ENCODE results near the gene EHBP1L1. TPM values are rescaled to one million over a fixed set of nuclear protein-coding genes. Genes with fewer than 3 reads are reported as not detected.
A peak's percentile ranks its signal among the peaks of the same experiment; 100 is the strongest.

EHBP1L1 gene
- total and polyA plus RNA-seq, 2 of the 8 experiments (the other 6 are each of a cell fraction or from before 2014, with no cell fraction given) = 4.3 to 6.6 TPM

- peak overlapping the region; percentile 84 to 93 for H3K4me2 ChIP-seq (ENCODE audit: insufficient read depth in 1 of 2, low read depth in 2 of 2, low read length in 2 of 2)
- H4K5ac ChIP-seq (ENCODE audit: insufficient read length, low read depth, low read length) = no peak overlapping the region
- H3K4me3 ChIP-seq (ENCODE audit: extremely low read depth in 1 of 4, insufficient read depth in 2 of 4, low read depth in 3 of 4, low read length in 4 of 4) = peak overlapping the region; percentile 28 to 68 (median 50)
- H3K79me1 ChIP-seq (ENCODE audit: low read depth, low read length) = no peaks in the 10 kb centered on the region
- peaks cover 0 to 7% of the 10 kb centered on the region in 2 experiments for H4K20me1 ChIP-seq (replicated peaks in 1 of 2; ENCODE audit: control insufficient read depth in 1 of 2, insufficient read depth in 2 of 2, low read length in 2 of 2)
- no peak for FAIRE-seq
- no peak overlapping the region for H2AK5ac ChIP-seq (ENCODE audit: low read depth, low read length)
- no peak overlapping the region for H2BK20ac ChIP-seq (ENCODE audit: low read length)
- H3K18ac ChIP-seq (ENCODE audit: extremely low read depth, low read length) = no peak overlapping the region; the same call in 1 of the 2 replicates
- H2BK12ac ChIP-seq (ENCODE audit: low read depth, low read length) = no peak overlapping the region
- CTCF ChIA-PET (ENCODE audit: partially characterized antibody) = interaction anchor here (0.6 to 10.5 kb wide), 14 partner anchors 8 to 231 kb away, joined by 3 to 284 read pairs (median 4); partner anchors contain the start of genes FAM89B, LTBP3 and ZNRD2
- no peaks in the 10 kb centered on the region for H3K79me2 ChIP-seq (ENCODE audit: control insufficient read depth in 1 of 2, insufficient read depth in 2 of 2, low read length in 2 of 2)
- DNase-seq (ENCODE audit: low read depth in 1 of 2, low spot score in 2 of 2) = peak in 1 of 2 experiments; percentile 100
- H4K8ac ChIP-seq (ENCODE audit: extremely low read depth, insufficient read depth, low read length) = no peak overlapping the region; the same call in 1 of the 2 replicates
- H2BK15ac ChIP-seq (ENCODE audit: low read length) = no peak overlapping the region
- H3K27me3 ChIP-seq (replicated peaks in 1 of 4; ENCODE audit: control insufficient read depth in 3 of 4, extremely low read depth in 1 of 4, insufficient read depth in 3 of 4, low read length in 3 of 4) = peaks cover 4 to 46% (median 35%) of the 10 kb centered on the region in 4 experiments
- H2BK120ac ChIP-seq (replicated peaks; ENCODE audit: low read depth, low read length) = no peak overlapping the region
- H3K4me1 ChIP-seq (replicated peaks in 1 of 4; ENCODE audit: control insufficient read depth in 3 of 4, insufficient read depth in 4 of 4, low read length in 3 of 4) = peaks cover 0 to 7% (median 4%) of the 10 kb centered on the region in 4 experiments; a peak in 5 of 7 replicates
- H2AFZ ChIP-seq (ENCODE audit: low read length) = no peak overlapping the region; the same call in 1 of the 2 replicates
- TF ChIP-seq BACH1 (IDR thresholded peaks at IDR 0.05; ENCODE audit: low read length) (peak; percentile 23; the same call in 1 of the 2 replicates), TAF1 (IDR thresholded peaks at IDR 0.05; ENCODE audit: low read depth, low read length) (0 out of 2 replicates have a peak, but pooled peaks have one; percentile 34), E2F6 (IDR thresholded peaks at IDR 0.05) (0 out of 2 replicates have a peak, but pooled peaks have one; percentile 23), POLR2A (IDR thresholded peaks at IDR 0.05; ENCODE audit: control extremely low read depth in 1 of 2, low read depth in 2 of 2, low read length in 2 of 2) (no peak), MAX (IDR thresholded peaks at IDR 0.05) (0 out of 2 replicates have a peak, but pooled peaks have one; percentile 10), USF2 (IDR thresholded peaks at IDR 0.05; ENCODE audit: low read length) (no peak), GABPA (IDR thresholded peaks at IDR 0.05; ENCODE audit: borderline replicate concordance, insufficient read depth, low read length) (0 out of 2 replicates have a peak, but pooled peaks have one; percentile 40), KDM4A (IDR thresholded peaks at IDR 0.05; ENCODE audit: low read depth, low read length, severe bottlenecking) (peak; percentile 84)
- no peak overlapping the region for H2BK5ac ChIP-seq (ENCODE audit: low read depth, low read length)
- H3K56ac ChIP-seq (replicated peaks; ENCODE audit: insufficient read length, low read depth, low read length) = no peak overlapping the region
- no peaks in the 10 kb centered on the region for H3K36me3 ChIP-seq (ENCODE audit: control insufficient read depth in 2 of 4, insufficient read depth in 4 of 4, low read length in 3 of 4)
- no peak overlapping the region for H3K14ac ChIP-seq (ENCODE audit: insufficient read length)
- POLR2A ChIA-PET (ENCODE audit: partially characterized antibody) = interaction anchor here (0.6 to 1.4 kb wide), 7 partner anchors 11 to 314 kb away, joined by 3 to 5 read pairs (median 4); no protein-coding TSS in a partner anchor
- H4K91ac ChIP-seq (replicated peaks; ENCODE audit: insufficient read length, low read length) = no peak overlapping the region
- no peak overlapping the region for H3K23ac ChIP-seq (ENCODE audit: insufficient read length)
- no peaks in the 10 kb centered on the region for H3K9me3 ChIP-seq (ENCODE audit: insufficient read depth in 2 of 2, low read depth in 1 of 2, low read length in 1 of 2)
- no peak overlapping the region; a peak in 1 of 7 replicates for H3K9ac ChIP-seq (replicated peaks in 1 of 4; ENCODE audit: extremely low read depth in 1 of 4, low read depth in 3 of 4, low read length in 3 of 4)
- H3K27ac ChIP-seq (ENCODE audit: low read depth, low read length) = no peak overlapping the region
- WGBS, 2 experiments (ENCODE audit: extremely low coverage in 1 of 2, insufficient coverage in 1 of 2, insufficient read length in 1 of 2, insufficient replicate concordance in 2 of 2, low coverage in 1 of 2, low lambda C conversion rate in 2 of 2, missing lambda C conversion rate in 1 of 2) = 10% methylated on average over 52 of the region's 64 CpGs; no CpG with 5 or more reads in 1 of the 2 experiments
- H3K23me2 ChIP-seq (ENCODE audit: low read depth, low read length) = peaks cover 7% of the 10 kb centered on the region; the same call in 1 of the 2 replicates
- H3K4ac ChIP-seq (replicated peaks; ENCODE audit: insufficient read length, low read depth, low read length) = no peak overlapping the region
Measured at GRCh38 chr11:65546217-65546958, 29.5 kb upstream of the EHBP1L1 start.
